ENCODE data around the gene LOXL1. TPM values are rescaled to one million over a fixed set of nuclear protein-coding genes. Genes with fewer than 3 reads are reported as not detected.

Gene LOXL1
- total and polyA plus RNA-seq, 2 of the 13 experiments (the other 11 are each of a cell fraction or from before 2014, with no cell fraction given), result 0.51 to 1.3 TPM

DNA sequence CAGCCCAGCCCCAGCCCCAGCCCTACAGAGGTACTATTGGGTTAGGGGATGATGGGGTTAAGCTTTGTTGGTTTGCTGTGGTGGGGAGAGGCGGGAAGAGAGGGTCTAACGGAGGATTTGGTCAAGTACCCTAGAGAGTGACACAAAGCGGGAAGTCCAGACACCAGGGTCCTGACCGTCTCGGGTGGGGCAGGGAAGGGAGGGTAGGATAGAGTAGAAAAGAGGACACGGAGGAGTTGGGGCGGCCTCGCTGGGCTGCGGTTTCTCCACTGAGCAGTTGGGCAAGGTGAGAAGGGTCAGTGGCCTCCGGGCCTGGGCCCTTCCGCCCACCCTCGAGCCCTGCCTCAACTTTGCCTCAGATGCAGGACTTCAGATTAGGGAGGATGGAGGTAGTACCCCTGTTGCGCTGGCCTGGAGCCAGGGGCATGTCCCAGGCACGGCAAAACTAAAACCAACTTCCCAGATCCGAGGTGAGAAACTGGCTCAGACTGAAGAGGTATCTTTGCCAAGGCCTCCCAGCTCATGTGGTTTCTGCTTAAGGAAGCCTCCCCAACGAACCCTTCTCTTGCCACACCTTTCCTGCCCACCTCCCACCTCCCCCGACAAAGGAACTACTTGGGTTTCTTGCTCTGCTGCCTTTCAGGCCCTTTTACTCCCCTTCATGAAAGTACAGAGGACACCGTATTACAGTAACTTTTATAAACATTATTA, 68.8 kb downstream of the LOXL1 start (continued):
- TF ChIP-seq ZNF318 (CRISPR knock-in tag; IDR thresholded peaks at IDR 0.05) (no peak), NFE2L1 (CRISPR knock-in tag; IDR thresholded peaks at IDR 0.05; ENCODE audit: borderline replicate concordance) (no peak), HDAC2 (CRISPR knock-in tag; IDR thresholded peaks at IDR 0.05) (no peak), FOXC1 (CRISPR knock-in tag; IDR thresholded peaks at IDR 0.05; ENCODE audit: borderline replicate concordance) (peak; percentile 34; the same call in 1 of the 2 replicates), SMC3 (IDR thresholded peaks at IDR 0.05; ENCODE audit: low read length) (no peak), RCOR2 (CRISPR knock-in tag; IDR thresholded peaks at IDR 0.05) (no peak), ZKSCAN8 (CRISPR knock-in tag; IDR thresholded peaks at IDR 0.05; ENCODE audit: borderline replicate concordance) (no peak), TFDP2 (CRISPR knock-in tag; IDR thresholded peaks at IDR 0.05) (no peak), ZNF687 (CRISPR knock-in tag; IDR thresholded peaks at IDR 0.05) (peak; percentile 35; the same call in 1 of the 2 replicates), ZNF569 (CRISPR knock-in tag; IDR thresholded peaks at IDR 0.05; ENCODE audit: borderline replicate concordance) (no peak), KLF13 (CRISPR knock-in tag; IDR thresholded peaks at IDR 0.05) (no peak), ZFP90 (CRISPR knock-in tag; IDR thresholded peaks at IDR 0.05; ENCODE audit: borderline replicate concordance) (peak; percentile 21; the same call in 1 of the 2 replicates), KLF15 (CRISPR knock-in tag; IDR thresholded peaks at IDR 0.05; ENCODE audit: borderline replicate concordance) (no peak), RARG (CRISPR knock-in tag; IDR thresholded peaks at IDR 0.05; ENCODE audit: low read depth) (no peak), NRL (CRISPR knock-in tag; IDR thresholded peaks at IDR 0.05; ENCODE audit: borderline replicate concordance) (peak; percentile 38; the same call in 1 of the 2 replicates)
